GM03348 (cell line): ENCODE measurements around the gene BPIFB1.

Source experiments
- DNase-seq: peaks from one replicate; pipeline ENCODE4 v3.0.0; 2012; ENCODE audit warnings: low spot score

The BPIFB1 gene

GRCh38 chr20:33325350-33325749 is 42.3 kb downstream of the BPIFB1 start:
- no peak for DNase-seq

- DNase-seq, result no peak
Measured at GRCh38 chr20:33328157-33329137, 45.4 kb downstream of the BPIFB1 start.

DNA sequence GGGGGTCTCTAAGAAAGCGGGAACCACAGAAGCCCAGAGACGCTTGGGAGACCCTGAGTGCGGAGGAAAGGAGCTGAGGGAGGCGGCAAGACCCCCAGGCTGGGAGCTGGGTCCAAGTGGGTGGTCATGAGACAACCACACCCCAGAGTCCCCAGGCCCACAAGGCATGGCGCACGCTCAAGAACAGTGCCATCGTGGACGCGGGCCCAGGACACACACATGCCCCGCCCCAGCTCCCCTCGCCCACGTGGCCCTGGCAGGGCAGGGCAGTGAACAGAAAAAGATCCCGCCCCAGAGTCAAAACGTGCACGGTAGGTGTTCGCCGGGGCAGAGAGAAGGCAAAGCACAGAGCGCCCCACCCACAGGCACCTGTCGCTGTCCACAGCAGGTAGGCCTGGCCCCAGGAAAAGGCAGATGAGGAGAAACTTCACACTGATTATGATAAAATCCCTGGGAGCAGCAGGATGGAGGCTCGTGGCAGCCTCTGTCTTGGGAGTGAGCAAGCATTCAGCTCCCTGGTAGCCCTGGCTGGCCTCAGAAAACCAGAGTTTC is 50.0 kb downstream of the BPIFB1 start:
- DNase-seq, result no peak

DNA sequence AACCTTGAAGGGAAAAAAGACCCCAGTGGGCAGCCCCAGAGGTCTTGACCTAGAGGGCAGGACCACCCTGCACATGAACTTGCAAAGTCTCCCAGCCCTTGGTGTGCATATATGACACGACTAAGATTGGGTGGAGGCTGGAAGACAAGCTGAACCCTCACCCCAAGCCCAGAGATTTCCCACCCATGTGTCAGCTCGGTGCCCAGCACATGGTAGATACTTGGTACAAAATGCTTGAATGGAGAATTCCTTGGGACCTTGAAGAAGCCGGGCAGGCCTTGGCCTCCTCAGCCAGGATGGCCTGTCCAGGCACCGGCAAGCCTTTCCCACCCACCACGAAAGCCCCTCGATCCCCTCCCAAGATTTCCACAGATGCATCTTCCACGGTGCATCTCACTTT is 50.6 kb downstream of the BPIFB1 start:
- no peak for DNase-seq

DNA sequence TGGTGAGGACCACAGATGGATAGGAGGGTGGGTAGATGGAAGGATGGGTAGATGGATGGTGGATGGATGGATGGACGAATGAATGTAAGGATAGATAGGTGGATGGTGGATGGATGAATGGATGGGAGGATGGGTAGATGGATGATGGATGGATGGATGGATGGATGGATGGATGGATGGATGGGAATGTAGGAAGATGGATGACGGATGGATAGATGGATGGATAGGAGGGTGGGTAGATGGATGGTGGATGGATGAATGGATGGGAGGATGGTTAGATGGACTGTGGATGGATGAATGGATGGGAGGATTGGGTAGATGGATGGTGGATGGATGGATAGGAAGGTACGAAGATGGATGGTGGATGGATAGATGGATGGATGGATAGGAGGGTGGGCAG is 51.1 kb downstream of the BPIFB1 start:
- DNase-seq, result no peak

- no peak for DNase-seq
Measured at GRCh38 chr20:33336375-33336774, 53.4 kb downstream of the BPIFB1 start.

DNA sequence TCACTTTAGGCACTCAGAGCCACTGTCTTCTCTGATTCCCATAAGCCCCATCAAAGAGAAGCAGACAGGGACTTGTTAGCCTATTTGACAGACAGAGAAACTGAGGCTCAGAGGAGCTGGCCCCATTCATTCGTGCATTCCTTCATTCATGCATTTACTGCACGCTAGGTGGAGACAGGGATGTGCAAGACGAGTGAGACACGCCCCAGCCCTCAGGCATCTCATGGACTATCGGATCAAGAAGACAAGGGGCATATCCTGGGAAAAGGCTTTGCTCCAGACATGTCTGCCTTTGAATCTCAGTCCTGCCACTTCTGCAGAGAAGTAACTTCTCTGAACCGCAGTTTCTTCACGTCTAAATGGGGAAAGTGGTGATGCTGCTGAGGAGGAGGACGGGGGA is 54.1 kb downstream of the BPIFB1 start:
- no peak for DNase-seq

GRCh38 chr20:33337531-33338165 is 54.6 kb downstream of the BPIFB1 start:
- DNase-seq, result no peak

DNA sequence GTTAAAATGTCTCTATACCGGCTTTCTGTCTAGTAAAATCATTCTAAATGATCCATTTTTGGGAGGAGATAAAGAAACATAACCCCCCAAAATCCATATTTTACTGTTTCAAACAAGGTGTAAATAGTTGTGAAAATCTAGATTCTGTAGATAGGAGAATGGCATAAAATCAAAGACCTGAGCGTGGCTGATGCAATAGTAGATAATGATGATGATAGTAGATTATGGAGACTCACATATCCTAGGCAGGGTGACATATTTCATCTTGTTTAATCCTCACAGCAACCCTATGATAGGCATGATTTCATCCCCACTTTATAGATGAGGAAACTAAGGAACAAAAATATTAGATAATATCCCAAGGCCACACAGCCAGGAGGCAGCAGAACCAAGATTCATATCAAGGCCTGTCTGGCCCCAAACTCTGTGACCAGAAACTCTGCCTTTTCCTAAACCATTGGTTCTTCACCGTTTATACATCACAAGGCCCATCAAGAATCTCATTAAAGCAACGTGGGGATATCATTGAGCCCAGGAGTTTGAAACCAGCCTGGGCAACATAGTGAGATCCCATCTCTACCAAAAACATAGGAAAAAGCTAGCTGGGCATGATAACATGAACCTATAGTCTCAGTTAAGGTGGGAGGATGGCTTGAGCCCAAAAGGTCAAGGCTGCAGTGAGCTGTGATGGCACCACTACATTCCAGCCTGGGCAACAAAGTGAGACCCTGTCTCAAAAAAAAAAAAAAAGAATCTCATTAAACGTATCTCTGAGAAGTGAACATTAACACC is 55.6 kb downstream of the BPIFB1 start:
- no peak for DNase-seq

DNA sequence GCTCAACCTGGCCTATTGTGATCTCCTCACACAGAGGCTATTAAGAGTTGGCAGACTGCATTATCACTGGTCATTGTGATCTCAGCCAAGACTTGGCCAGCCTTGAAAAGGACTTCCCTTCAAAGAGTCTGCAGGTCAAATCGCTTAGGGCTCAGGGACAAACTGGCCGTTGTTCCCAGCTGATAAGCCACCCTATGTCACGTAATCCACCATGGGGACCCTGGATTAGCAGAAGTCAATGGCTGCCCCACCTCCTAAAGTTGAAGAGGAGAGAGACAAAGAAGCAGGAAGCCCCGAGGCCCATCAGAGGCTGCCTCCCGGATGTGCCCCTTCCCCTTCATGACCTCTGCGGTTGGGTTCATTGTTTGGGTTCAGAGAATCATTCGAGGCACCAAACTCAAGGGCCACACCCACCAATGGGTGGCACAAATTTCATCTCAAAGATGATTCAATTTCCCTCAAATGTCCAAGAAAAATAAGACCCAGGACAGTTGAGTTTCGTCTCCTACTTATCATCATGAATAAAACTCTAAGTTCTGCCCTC is 56.6 kb downstream of the BPIFB1 start:
- DNase-seq, result no peak

DNA sequence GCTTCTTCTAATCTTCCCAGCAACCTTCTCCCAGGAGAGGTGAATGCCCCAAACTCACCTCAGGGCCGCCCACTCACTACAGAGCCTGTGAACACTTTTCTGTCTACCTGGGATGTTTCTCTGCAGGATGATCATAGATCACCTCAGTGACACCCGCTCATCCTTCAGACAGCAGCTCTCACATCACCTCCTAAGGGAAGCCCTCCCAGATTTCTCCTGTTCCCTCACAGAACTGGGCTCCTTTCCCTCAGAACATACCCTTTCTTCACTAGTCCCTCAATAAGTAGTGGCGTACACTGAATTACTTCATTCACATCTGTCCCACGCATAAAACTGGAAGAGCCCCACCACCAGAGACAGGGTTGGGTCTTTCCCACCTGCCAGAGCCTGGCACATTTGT is 60.5 kb downstream of the BPIFB1 start:
- no peak for DNase-seq

DNA sequence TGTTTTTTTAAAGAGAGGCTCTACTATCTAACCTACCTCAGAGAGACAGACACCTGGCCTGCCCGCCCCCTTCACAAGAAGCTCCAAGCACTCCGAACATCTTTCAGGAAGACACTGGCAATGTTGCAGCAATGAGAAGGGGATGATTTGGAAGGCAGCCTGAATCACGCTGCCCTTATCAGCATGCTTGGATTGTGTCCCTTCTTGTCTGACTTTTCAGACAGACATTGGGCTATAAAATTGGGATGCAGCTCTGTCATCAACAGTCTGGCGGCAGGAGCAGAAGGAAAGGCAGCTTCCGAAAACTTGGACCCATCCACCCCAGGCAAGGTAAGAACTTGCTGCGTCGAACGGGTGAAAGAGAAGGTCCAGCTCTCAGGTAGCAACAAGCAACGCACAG is 62.3 kb downstream of the BPIFB1 start:
- DNase-seq, result no peak

GRCh38 chr20:33348136-33348937 is 65.3 kb downstream of the BPIFB1 start:
- no peak for DNase-seq

DNA sequence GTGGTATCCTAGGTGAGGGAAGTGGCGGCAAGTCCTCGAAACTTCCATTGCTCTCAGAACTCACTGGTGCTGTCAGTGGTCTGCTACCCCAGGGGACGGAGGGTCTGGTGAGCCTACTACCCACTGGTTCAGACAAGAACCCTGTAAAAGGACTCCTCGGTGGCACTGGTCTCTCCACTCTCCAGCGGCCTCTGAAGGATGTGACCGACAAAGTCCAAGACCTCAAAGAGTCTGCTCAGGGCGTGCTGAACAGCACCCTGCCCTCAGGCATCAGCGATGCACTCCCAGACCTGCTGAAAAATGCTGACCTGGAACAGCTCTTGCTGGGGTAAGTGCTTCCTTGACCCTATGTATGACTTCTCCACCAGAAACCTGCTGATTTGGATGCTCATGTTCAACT is 66.5 kb downstream of the BPIFB1 start:
- no peak for DNase-seq

- DNase-seq, result no peak
Measured at GRCh38 chr20:33351696-33352095, 68.7 kb downstream of the BPIFB1 start.

DNA sequence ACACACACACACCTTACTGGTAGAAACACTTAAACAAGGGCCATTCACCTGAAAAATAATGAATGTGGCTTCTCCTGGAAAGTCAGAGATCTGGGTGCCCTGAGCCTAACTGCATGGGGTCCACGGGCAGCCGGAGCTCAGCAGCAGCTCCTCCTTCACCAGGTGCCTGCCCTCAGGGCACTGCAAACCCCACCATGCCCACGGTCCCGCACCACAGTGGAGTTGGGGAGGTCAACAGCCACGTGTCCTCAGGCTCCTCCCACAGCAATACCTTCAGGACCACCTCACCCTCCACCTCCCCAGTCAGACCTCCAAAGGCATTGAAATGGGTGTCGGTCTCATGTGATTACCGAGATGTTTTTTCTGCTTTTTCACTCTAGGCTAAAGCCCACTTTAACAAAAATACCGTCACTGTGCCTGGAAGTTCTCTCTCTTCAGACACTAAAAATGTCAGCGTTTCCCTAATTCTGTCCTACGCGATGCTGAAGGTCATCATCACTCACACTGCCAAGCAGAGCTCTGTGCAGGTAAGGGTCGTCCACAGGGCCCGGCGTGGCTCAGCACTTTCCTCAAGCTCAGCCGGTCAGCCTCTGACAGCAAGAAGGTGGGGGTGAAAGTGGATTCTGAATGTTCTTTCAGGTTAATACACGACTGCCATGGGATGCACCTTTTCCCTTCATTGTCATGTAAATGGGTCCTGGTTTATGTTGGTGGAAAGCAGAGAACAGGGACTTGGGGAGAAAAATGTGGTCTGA is 69.4 kb downstream of the BPIFB1 start:
- DNase-seq, result no peak

- DNase-seq, result no peak
Measured at GRCh38 chr20:33353013-33353402, 70.0 kb downstream of the BPIFB1 start.
